ENCODE measurements around the gene DENND1A.

The DENND1A gene

GRCh38 chr9:123410281-123410910, 519.5 kb downstream of the DENND1A start:
- H3K27ac ChIP-seq (ENCODE audit: low read length) = no peak overlapping the region
- no peak overlapping the region for H3K4me3 ChIP-seq (ENCODE audit: low read length)
- DNase-seq (ENCODE audit: low read depth, low spot score) = no peak
- peaks cover 4% of the 10 kb centered on the region; the same call in 1 of the 2 replicates for H3K4me1 ChIP-seq (ENCODE audit: control insufficient read depth, insufficient read depth, low read length)
- no peaks in the 10 kb centered on the region for H3K9me3 ChIP-seq (ENCODE audit: control insufficient read depth, insufficient read depth, low read length)
- no CpG with 5 or more reads among the region's 12 CpGs for whole genome bisulfite sequencing (ENCODE audit: insufficient coverage, insufficient read length)
- H3K36me3 ChIP-seq (ENCODE audit: control insufficient read depth, insufficient read depth, low read length) = no peaks in the 10 kb centered on the region
- H3K27me3 ChIP-seq (ENCODE audit: control insufficient read depth, insufficient read depth, low read length) = no peaks in the 10 kb centered on the region

DNA sequence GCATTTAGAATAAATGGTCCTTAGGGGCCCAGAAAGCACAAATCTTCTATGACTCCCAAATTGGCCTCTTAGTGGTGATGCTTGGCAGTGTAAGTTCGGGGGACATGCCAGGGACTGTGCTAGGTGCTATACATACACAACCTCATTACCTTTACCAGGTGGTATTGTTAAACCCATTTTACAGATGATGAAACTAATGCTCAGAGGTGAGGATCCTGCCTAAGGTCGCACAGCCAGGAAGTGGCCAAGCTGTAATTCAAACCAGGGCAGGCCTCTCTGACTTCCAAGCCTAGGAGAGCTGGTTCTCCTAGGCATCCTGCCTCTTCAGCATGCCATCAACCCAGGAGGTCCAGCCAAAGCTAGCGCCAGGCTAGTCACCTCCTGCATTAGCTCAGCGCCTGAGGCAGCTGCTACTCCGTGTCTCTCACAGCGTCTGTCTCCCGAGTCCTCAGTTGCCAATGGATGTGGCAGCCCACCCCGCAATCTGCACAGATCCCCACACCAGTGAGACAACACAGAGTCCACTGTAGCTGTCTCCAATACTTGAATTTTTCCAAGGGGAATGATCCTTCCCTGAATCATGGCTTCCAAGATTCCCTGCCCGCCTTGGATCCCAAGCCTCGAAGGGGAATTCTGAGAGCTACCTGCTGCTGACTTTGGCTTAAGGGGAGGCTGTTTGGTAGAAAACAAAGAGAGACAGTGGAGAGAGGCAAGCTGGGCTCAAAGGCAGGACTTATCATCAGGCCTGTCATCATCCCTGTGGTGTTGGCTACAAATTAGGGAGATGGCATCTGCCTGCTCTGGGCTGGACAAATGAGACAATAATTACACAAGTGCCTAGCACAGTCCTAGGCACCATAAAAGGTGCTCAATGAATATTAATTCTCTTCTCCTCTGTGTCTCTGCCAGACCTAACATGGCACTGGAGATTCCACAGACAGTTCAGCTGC, 521.3 kb downstream of the DENND1A start:
- Histone ChIP-seq H3K36me3 (ENCODE audit: control insufficient read depth, insufficient read depth, low read length) (no peaks in the 10 kb centered on the region), H3K27ac (ENCODE audit: low read length) (no peak overlapping the region), H3K4me3 (ENCODE audit: low read length) (no peak overlapping the region), H3K4me1 (ENCODE audit: control insufficient read depth, insufficient read depth, low read length) (peaks cover 2% of the 10 kb centered on the region; the same call in 1 of the 2 replicates), H3K27me3 (ENCODE audit: control insufficient read depth, insufficient read depth, low read length) (no peaks in the 10 kb centered on the region), H3K9me3 (ENCODE audit: control insufficient read depth, insufficient read depth, low read length) (no peaks in the 10 kb centered on the region)
- DNase-seq (ENCODE audit: low read depth, low spot score) = no peak
- WGBS (ENCODE audit: insufficient coverage, insufficient read length) = no CpG with 5 or more reads among the region's 10 CpGs

- peaks cover 2% of the 10 kb centered on the region; the same call in 1 of the 2 replicates for H3K4me1 ChIP-seq (ENCODE audit: control insufficient read depth, insufficient read depth, low read length)
- no peak overlapping the region for H3K4me3 ChIP-seq (ENCODE audit: low read length)
- H3K36me3 ChIP-seq (ENCODE audit: control insufficient read depth, insufficient read depth, low read length) = no peaks in the 10 kb centered on the region
- WGBS (ENCODE audit: insufficient coverage, insufficient read length) = no CpG with 5 or more reads among the region's 20 CpGs
- no peaks in the 10 kb centered on the region for H3K27me3 ChIP-seq (ENCODE audit: control insufficient read depth, insufficient read depth, low read length)
- no peaks in the 10 kb centered on the region for H3K9me3 ChIP-seq (ENCODE audit: control insufficient read depth, insufficient read depth, low read length)
- DNase-seq (ENCODE audit: low read depth, low spot score) = no peak
- no peak overlapping the region for H3K27ac ChIP-seq (ENCODE audit: low read length)
These were observed 522.6 kb downstream of the DENND1A start for GRCh38 chr9:123407217-123407851.

GRCh38 chr9:123406691-123407216, 523.2 kb downstream of the DENND1A start:
- no peaks in the 10 kb centered on the region for H3K27me3 ChIP-seq (ENCODE audit: control insufficient read depth, insufficient read depth, low read length)
- H3K27ac ChIP-seq (ENCODE audit: low read length) = no peak overlapping the region
- WGBS (ENCODE audit: insufficient coverage, insufficient read length) = no CpG with 5 or more reads among the region's 13 CpGs
- H3K4me1 ChIP-seq (ENCODE audit: control insufficient read depth, insufficient read depth, low read length) = peaks cover 2% of the 10 kb centered on the region; the same call in 1 of the 2 replicates
- DNase-seq (ENCODE audit: low read depth, low spot score) = no peak
- H3K4me3 ChIP-seq (ENCODE audit: low read length) = no peak overlapping the region
- H3K36me3 ChIP-seq (ENCODE audit: control insufficient read depth, insufficient read depth, low read length) = no peaks in the 10 kb centered on the region
- H3K9me3 ChIP-seq (ENCODE audit: control insufficient read depth, insufficient read depth, low read length) = no peaks in the 10 kb centered on the region

DNA sequence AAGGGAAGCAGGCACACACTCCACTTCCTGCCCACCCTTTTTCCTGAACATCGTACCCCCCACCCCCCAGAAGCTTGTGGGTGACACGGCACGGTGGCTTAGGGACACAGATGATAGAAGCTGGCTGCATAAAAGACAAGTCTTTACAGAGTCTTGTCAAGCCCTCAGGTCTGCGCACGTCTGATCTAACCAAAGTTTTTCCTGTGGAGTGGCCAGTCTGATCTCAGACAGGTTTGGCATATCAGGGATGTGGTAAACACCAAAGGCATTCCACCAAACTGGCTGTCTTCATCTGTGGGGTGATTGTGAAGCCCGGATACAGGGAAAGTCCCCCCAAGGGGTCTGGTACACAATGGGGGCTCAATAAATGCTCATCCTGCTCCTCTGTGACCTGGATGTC, 523.9 kb downstream of the DENND1A start:
- no peaks in the 10 kb centered on the region for H3K27me3 ChIP-seq (ENCODE audit: control insufficient read depth, insufficient read depth, low read length)
- no CpG with 5 or more reads among the region's 6 CpGs for WGBS (ENCODE audit: insufficient coverage, insufficient read length)
- H3K27ac ChIP-seq (ENCODE audit: low read length) = no peak overlapping the region
- DNase-seq (ENCODE audit: low read depth, low spot score) = no peak
- peaks cover 2% of the 10 kb centered on the region; the same call in 1 of the 2 replicates for H3K4me1 ChIP-seq (ENCODE audit: control insufficient read depth, insufficient read depth, low read length)
- H3K4me3 ChIP-seq (ENCODE audit: low read length) = no peak overlapping the region
- no peaks in the 10 kb centered on the region for H3K9me3 ChIP-seq (ENCODE audit: control insufficient read depth, insufficient read depth, low read length)
- H3K36me3 ChIP-seq (ENCODE audit: control insufficient read depth, insufficient read depth, low read length) = no peaks in the 10 kb centered on the region

DNA sequence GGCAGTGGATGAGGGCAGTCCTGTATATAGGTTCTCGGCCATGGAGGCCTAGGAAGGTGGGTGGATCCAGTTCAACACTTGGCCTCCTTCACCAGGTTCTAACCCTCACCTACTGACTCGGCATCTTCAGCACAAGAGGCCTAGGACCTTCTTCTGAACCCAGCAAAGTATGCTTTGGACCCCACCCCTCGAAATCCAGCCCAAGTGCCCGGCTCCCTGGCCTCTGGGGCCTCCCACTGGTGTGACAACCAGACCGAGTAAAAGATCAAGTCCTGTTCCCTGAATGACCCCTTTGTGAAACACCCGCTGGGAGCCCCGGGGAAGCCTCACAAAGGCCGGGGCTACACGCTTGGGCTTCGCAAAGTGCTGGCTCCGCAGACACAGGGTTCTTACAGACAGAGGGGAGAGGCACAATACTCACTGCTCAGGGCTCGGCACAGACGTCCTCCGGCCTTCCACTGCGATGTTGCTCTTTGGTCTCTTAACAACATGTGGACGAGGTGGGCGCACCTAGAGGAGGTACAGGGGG, 526.9 kb downstream of the DENND1A start:
- Histone ChIP-seq H3K27me3 (ENCODE audit: control insufficient read depth, insufficient read depth, low read length) (no peaks in the 10 kb centered on the region), H3K4me1 (ENCODE audit: control insufficient read depth, insufficient read depth, low read length) (peaks cover 2% of the 10 kb centered on the region; the same call in 1 of the 2 replicates), H3K36me3 (ENCODE audit: control insufficient read depth, insufficient read depth, low read length) (no peaks in the 10 kb centered on the region), H3K9me3 (ENCODE audit: control insufficient read depth, insufficient read depth, low read length) (no peaks in the 10 kb centered on the region), H3K27ac (ENCODE audit: low read length) (no peak overlapping the region), H3K4me3 (ENCODE audit: low read length) (no peak overlapping the region)
- DNase-seq (ENCODE audit: low read depth, low spot score) = no peak
- no CpG with 5 or more reads among the region's 17 CpGs for WGBS (ENCODE audit: insufficient coverage, insufficient read length)

GRCh38 chr9:123401879-123402513, 527.9 kb downstream of the DENND1A start:
- H3K9me3 ChIP-seq (ENCODE audit: control insufficient read depth, insufficient read depth, low read length) = no peaks in the 10 kb centered on the region
- no peak overlapping the region for H3K4me3 ChIP-seq (ENCODE audit: low read length)
- no peaks in the 10 kb centered on the region for H3K27me3 ChIP-seq (ENCODE audit: control insufficient read depth, insufficient read depth, low read length)
- no peaks in the 10 kb centered on the region for H3K36me3 ChIP-seq (ENCODE audit: control insufficient read depth, insufficient read depth, low read length)
- DNase-seq (ENCODE audit: low read depth, low spot score) = no peak
- H3K27ac ChIP-seq (ENCODE audit: low read length) = no peak overlapping the region
- WGBS (ENCODE audit: insufficient coverage, insufficient read length) = no CpG with 5 or more reads among the region's 9 CpGs
- H3K4me1 ChIP-seq (ENCODE audit: control insufficient read depth, insufficient read depth, low read length) = peaks cover 2% of the 10 kb centered on the region; the same call in 1 of the 2 replicates

DNA sequence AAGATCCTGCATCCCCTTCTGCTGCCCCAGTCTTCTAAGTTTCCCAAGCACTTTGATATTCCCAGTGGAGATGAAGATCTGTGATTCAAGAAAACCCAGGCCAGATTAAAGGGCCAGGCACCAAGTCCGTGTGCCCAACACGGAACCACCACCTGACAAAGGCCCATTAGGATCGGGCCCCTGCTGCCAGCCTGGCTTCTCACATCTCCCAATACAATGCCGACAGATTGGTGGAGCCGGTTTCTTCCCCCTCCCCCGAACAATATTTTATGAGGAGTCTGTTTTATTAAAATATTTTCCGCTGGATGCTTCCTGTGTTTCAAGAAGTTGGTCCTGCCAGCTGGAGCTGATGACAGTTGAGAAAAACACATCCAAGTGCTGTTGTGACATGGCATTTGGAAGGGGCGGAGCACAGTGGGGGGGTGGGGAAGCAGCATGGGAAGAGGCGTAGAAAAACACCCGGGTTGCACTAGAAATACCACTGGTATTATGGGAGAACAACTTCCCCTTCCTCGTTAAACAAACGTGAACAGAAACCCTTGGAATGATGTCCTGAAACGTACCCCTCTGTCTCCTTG, 528.9 kb downstream of the DENND1A start:
- no peak for DNase-seq (ENCODE audit: low read depth, low spot score)
- Histone ChIP-seq H3K4me1 (ENCODE audit: control insufficient read depth, insufficient read depth, low read length) (no peaks in the 10 kb centered on the region), H3K4me3 (ENCODE audit: low read length) (no peak overlapping the region), H3K27me3 (ENCODE audit: control insufficient read depth, insufficient read depth, low read length) (no peaks in the 10 kb centered on the region), H3K27ac (ENCODE audit: low read length) (no peak overlapping the region), H3K9me3 (ENCODE audit: control insufficient read depth, insufficient read depth, low read length) (no peaks in the 10 kb centered on the region), H3K36me3 (ENCODE audit: control insufficient read depth, insufficient read depth, low read length) (no peaks in the 10 kb centered on the region)
- WGBS (ENCODE audit: insufficient coverage, insufficient read length) = no CpG with 5 or more reads among the region's 13 CpGs

- no peak for DNase-seq (ENCODE audit: low read depth, low spot score)
- H3K9me3 ChIP-seq (ENCODE audit: control insufficient read depth, insufficient read depth, low read length) = no peaks in the 10 kb centered on the region
- no peaks in the 10 kb centered on the region for H3K36me3 ChIP-seq (ENCODE audit: control insufficient read depth, insufficient read depth, low read length)
- no peak overlapping the region for H3K27ac ChIP-seq (ENCODE audit: low read length)
- no peak overlapping the region for H3K4me3 ChIP-seq (ENCODE audit: low read length)
- H3K4me1 ChIP-seq (ENCODE audit: control insufficient read depth, insufficient read depth, low read length) = no peaks in the 10 kb centered on the region
- WGBS (ENCODE audit: insufficient coverage, insufficient read length) = no CpG with 5 or more reads among the region's 11 CpGs
- H3K27me3 ChIP-seq (ENCODE audit: control insufficient read depth, insufficient read depth, low read length) = no peaks in the 10 kb centered on the region
These were observed 530.0 kb downstream of the DENND1A start for GRCh38 chr9:123399803-123400378.

All from iPS DF 6.9 (cell line).